ENCODE measurements around the gene NEBL.

The NEBL gene

DNA sequence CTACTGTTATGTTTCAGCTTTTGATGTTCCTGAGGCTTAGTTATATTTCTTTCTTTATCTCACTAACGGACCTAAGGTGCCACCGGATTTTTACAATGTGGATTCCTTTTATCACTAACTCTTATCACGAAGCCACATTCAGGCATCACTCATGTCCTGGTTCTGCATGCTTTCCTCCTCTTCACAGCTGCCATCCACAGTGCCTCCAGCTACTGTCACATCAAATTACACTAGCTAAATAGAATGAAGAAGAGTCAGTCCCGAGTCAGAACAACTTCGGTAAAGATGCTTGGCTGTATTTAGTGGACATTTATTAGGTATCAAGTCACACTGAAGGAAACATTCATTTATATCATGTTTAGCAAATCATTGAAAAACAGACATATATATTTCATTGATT, 153.2 kb downstream of the NEBL start:
- H3K27ac ChIP-seq (ENCODE audit: extremely low read depth, low read depth, low read length) = no peak overlapping the region
- H3K9me3 ChIP-seq (ENCODE audit: control insufficient read depth, insufficient read depth, low read depth, low read length) = no peaks in the 10 kb centered on the region
- no peaks in the 10 kb centered on the region for H3K36me3 ChIP-seq (ENCODE audit: control insufficient read depth in 2 of 2, insufficient read depth in 1 of 2, low read length in 2 of 2)
- no peaks in the 10 kb centered on the region for H3K4me1 ChIP-seq (ENCODE audit: control insufficient read depth, insufficient read depth, low read length)
- no peak for TF ChIP-seq ZBTB8A (tag by site-specific recombination; IDR thresholded peaks at IDR 0.05)
- no peak for TF ChIP-seq ZNF24 (tag by site-specific recombination; IDR thresholded peaks at IDR 0.05)
- no peak for TF ChIP-seq ZNF121 (tag by site-specific recombination; IDR thresholded peaks at IDR 0.05)
- TF ChIP-seq SALL2 (tag by site-specific recombination; IDR thresholded peaks at IDR 0.05; ENCODE audit: borderline replicate concordance) = no peak
- no peak for TF ChIP-seq ZNF654 (tag by site-specific recombination; IDR thresholded peaks at IDR 0.05; ENCODE audit: low read depth)
- TF ChIP-seq, protein P1, sequence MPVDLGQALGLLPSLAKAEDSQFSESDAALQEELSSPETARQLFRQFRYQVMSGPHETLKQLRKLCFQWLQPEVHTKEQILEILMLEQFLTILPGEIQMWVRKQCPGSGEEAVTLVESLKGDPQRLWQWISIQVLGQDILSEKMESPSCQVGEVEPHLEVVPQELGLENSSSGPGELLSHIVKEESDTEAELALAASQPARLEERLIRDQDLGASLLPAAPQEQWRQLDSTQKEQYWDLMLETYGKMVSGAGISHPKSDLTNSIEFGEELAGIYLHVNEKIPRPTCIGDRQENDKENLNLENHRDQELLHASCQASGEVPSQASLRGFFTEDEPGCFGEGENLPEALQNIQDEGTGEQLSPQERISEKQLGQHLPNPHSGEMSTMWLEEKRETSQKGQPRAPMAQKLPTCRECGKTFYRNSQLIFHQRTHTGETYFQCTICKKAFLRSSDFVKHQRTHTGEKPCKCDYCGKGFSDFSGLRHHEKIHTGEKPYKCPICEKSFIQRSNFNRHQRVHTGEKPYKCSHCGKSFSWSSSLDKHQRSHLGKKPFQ (tag by site-specific recombination; IDR thresholded peaks at IDR 0.05) = no peak
- H3K4me3 ChIP-seq (ENCODE audit: low read depth, low read length) = no peak overlapping the region
- ChIA-PET CTCF (interaction anchor here (0.7 to 1.2 kb wide), 3 partner anchors 8 to 80 kb away, joined by 3 to 4 read pairs (median 4); no protein-coding TSS in a partner anchor), POLR2A (no interaction called here)

- H3K4me1 ChIP-seq (ENCODE audit: control insufficient read depth, insufficient read depth, low read length) = no peaks in the 10 kb centered on the region
- ChIA-PET CTCF (no interaction called here), POLR2A (no interaction called here)
- H3K4me3 ChIP-seq (ENCODE audit: low read depth, low read length) = no peak overlapping the region
- H3K27ac ChIP-seq (ENCODE audit: extremely low read depth, low read depth, low read length) = no peak overlapping the region
- H3K9me3 ChIP-seq (ENCODE audit: control insufficient read depth, insufficient read depth, low read depth, low read length) = no peaks in the 10 kb centered on the region
- no peaks in the 10 kb centered on the region for H3K36me3 ChIP-seq (ENCODE audit: control insufficient read depth in 2 of 2, insufficient read depth in 1 of 2, low read length in 2 of 2)
- TF ChIP-seq ZNF184 (tag by site-specific recombination; IDR thresholded peaks at IDR 0.05) (no peak), ATF2 (tag by site-specific recombination; IDR thresholded peaks at IDR 0.05; ENCODE audit: low read depth) (peak; percentile 66)
These were observed 154.2 kb downstream of the NEBL start for GRCh38 chr10:20742737-20743541.

- no peak for TF ChIP-seq ZNF292 (tag by site-specific recombination; IDR thresholded peaks at IDR 0.05; ENCODE audit: borderline replicate concordance, low read depth)
- TF ChIP-seq, protein P2, sequence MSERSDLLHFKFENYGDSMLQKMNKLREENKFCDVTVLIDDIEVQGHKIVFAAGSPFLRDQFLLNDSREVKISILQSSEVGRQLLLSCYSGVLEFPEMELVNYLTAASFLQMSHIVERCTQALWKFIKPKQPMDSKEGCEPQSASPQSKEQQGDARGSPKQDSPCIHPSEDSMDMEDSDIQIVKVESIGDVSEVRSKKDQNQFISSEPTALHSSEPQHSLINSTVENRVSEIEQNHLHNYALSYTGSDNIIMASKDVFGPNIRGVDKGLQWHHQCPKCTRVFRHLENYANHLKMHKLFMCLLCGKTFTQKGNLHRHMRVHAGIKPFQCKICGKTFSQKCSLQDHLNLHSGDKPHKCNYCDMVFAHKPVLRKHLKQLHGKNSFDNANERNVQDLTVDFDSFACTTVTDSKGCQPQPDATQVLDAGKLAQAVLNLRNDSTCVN (tag by site-specific recombination; optimal IDR thresholded peaks at IDR 0.05) = no peak
- Histone ChIP-seq H3K36me3 (ENCODE audit: control insufficient read depth in 2 of 2, insufficient read depth in 1 of 2, low read length in 2 of 2) (no peaks in the 10 kb centered on the region), H3K27ac (ENCODE audit: extremely low read depth, low read depth, low read length) (no peak overlapping the region), H3K9me3 (ENCODE audit: control insufficient read depth, insufficient read depth, low read depth, low read length) (no peaks in the 10 kb centered on the region), H3K4me3 (ENCODE audit: low read depth, low read length) (no peak overlapping the region), H3K4me1 (ENCODE audit: control insufficient read depth, insufficient read depth, low read length) (no peaks in the 10 kb centered on the region)
- POLR2A ChIA-PET = no interaction called here
- CTCF ChIA-PET = no interaction called here
These were observed 157.0 kb downstream of the NEBL start for GRCh38 chr10:20740120-20740519.

DNA sequence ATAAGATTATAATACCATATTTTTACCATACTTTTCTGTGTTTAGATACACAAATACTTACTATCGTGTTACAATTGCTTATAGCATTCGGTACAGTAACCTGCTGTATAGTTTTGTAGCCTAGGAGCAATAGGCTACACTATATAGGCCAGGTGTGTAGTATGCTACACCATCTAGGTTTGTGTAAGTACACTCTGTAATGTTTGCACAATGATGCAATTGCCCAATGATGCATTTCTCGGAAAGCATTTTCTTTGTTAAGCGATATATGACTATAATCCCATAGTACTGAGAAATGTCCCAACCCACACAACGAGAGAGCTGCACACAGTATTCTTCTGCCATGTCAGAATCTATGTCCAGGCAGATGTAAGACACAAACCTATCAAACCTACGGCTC, 160.0 kb downstream of the NEBL start:
- CTCF ChIA-PET = no interaction called here
- POLR2A ChIA-PET = no interaction called here
- Histone ChIP-seq H3K4me3 (ENCODE audit: low read depth, low read length) (no peak overlapping the region), H3K9me3 (ENCODE audit: control insufficient read depth, insufficient read depth, low read depth, low read length) (no peaks in the 10 kb centered on the region), H3K36me3 (ENCODE audit: control insufficient read depth in 2 of 2, insufficient read depth in 1 of 2, low read length in 2 of 2) (no peaks in the 10 kb centered on the region), H3K4me1 (ENCODE audit: control insufficient read depth, insufficient read depth, low read length) (no peaks in the 10 kb centered on the region), H3K27ac (ENCODE audit: extremely low read depth, low read depth, low read length) (no peak overlapping the region)
- TF ChIP-seq ZFP3 (tag by site-specific recombination; IDR thresholded peaks at IDR 0.05; ENCODE audit: low read depth) (no peak), ZNF146 (tag by site-specific recombination; IDR thresholded peaks at IDR 0.05) (no peak), PRDM6 (tag by site-specific recombination; IDR thresholded peaks at IDR 0.05) (no peak), ZNF426 (tag by site-specific recombination; IDR thresholded peaks at IDR 0.05) (no peak), KLF10 (tag by site-specific recombination; IDR thresholded peaks at IDR 0.05) (no peak), ZSCAN30 (tag by site-specific recombination; IDR thresholded peaks at IDR 0.05) (no peak), ZBTB8A (tag by site-specific recombination; IDR thresholded peaks at IDR 0.05) (no peak), TRIM28 (IDR thresholded peaks at IDR 0.05; ENCODE audit: borderline replicate concordance, low read length) (no peak), ZNF2 (tag by site-specific recombination; IDR thresholded peaks at IDR 0.05) (no peak), ZBTB17 (tag by site-specific recombination; IDR thresholded peaks at IDR 0.05) (no peak), ZNF548 (tag by site-specific recombination; IDR thresholded peaks at IDR 0.05) (no peak), ZNF514 (tag by site-specific recombination; IDR thresholded peaks at IDR 0.05) (no peak), ZNF473 (tag by site-specific recombination; IDR thresholded peaks at IDR 0.05) (no peak), ZNF626 (tag by site-specific recombination; IDR thresholded peaks at IDR 0.05) (no peak)

Measured in HEK293 (cell line).